A549 (cell line): Measurements from ENCODE around the gene LYAR. TPM values are rescaled to one million over a fixed set of nuclear protein-coding genes. Genes with fewer than 3 reads are reported as not detected.

Experiments
- ATAC-seq, 2 experiments: fragments of 200-7000 bp in 1 of 2; fragments of >200 bp in 1 of 2; cut with Nextera tagmentation in 1 of 2; cut with Tn5 transposase in 1 of 2; 3 replicates each; pipeline versions ENCODE4 v1.8.0 to v1.9.1; 2018 to 2020; ENCODE audit warnings: mild to moderate bottlenecking in 1 of 2, moderate library complexity in 1 of 2
- CTCF ChIA-PET: fragments of 300-600 bp; sonication (Branson Sonifier 250); formaldehyde crosslinking; extraction: SDS; loops from one replicate; lab custom pipeline; 2021; ENCODE audit warnings: antibody characterized with exemption, inconsistent platforms; lab: Yijun Ruan, JAX
- POLR2A ChIA-PET: fragments of 350-600 bp; formaldehyde crosslinking; extraction: SDS; loops from one replicate; lab custom pipeline; 2021; ENCODE audit warnings: antibody characterized with exemption, inconsistent platforms; lab: Yijun Ruan, JAX
- DNase-seq, 2 experiments: peaks; one replicate each; pipeline versions ENCODE4 v3.0.0 to v3.0.0-alpha.2; 2011 to 2016; ENCODE audit warnings: low read depth in 1 of 2, low spot score in 1 of 2
- FAIRE-seq: peaks from 2 replicates; lab custom pipeline; 2011; peaks lifted over from hg19 to GRCh38; lab: Jason Lieb, UNC
- H3K27ac ChIP-seq, 2 experiments: fragments of >200 bp; sonication (Bioruptor Twin); formaldehyde crosslinking; 3 replicates each; pipeline ENCODE4 v1.5.1; 2016 to 2017
- H3K4me1 ChIP-seq: fragments of >200 bp; sonication (Bioruptor Twin); formaldehyde crosslinking; 3 replicates; pipeline ENCODE4 v1.6.1; 2016
- H3K4me2 ChIP-seq: fragments of >200 bp; sonication (Bioruptor Twin); formaldehyde crosslinking; 3 replicates; pipeline ENCODE4 v1.6.1; 2016
- H3K4me3 ChIP-seq: fragments of >200 bp; sonication (Bioruptor Twin); formaldehyde crosslinking; 3 replicates; pipeline ENCODE4 v1.5.1; 2016
- H3K9me3 ChIP-seq: fragments of >200 bp; sonication (Bioruptor Twin); formaldehyde crosslinking; 3 replicates; pipeline ENCODE4 v1.6.1; 2016
- BCL3 ChIP-seq: fragments of >200 bp; sonication (Bioruptor Twin); formaldehyde crosslinking; IDR thresholded peaks from 3 replicates; pipeline ENCODE4 v1.6.1; 2016
- BHLHE40 ChIP-seq: IDR thresholded peaks from 2 replicates; pipeline ENCODE4 v1.6.1; 2012; ENCODE audit warnings: low read depth, low read length, inconsistent platforms
- CBX2 ChIP-seq: fragments of 200-600 bp; sonication (generic); IDR thresholded peaks from 2 replicates; pipeline ENCODE4 v1.6.1; 2016; ENCODE audit warnings: low read depth, mild to moderate bottlenecking, borderline replicate concordance
- CBX8 ChIP-seq: fragments of 200-600 bp; sonication (generic); IDR thresholded peaks from 2 replicates; pipeline ENCODE4 v1.6.1; 2016
- CEBPB ChIP-seq, 2 experiments: fragments of >200 bp in 1 of 2; sonication (Bioruptor Twin) in 1 of 2; formaldehyde crosslinking in 1 of 2; IDR thresholded peaks; 2 replicates each; pipeline ENCODE4 v1.6.1; 2012 to 2016
- EHMT2 ChIP-seq: fragments of 200-600 bp; sonication (generic); IDR thresholded peaks from 2 replicates; pipeline ENCODE4 v1.6.1; 2016; ENCODE audit warnings: antibody characterized with exemption, low read depth, mild to moderate bottlenecking, moderate library complexity
- EP300 ChIP-seq, 2 experiments: fragments of >200 bp; sonication (Bioruptor Twin); formaldehyde crosslinking; IDR thresholded peaks; 2 replicates in 1 of 2; 3 replicates in 1 of 2; pipeline ENCODE4 v1.6.1; 2016 to 2017
- FOSB ChIP-seq: fragments of 250-450 bp; sonication (Bioruptor Pico); IDR thresholded peaks from 2 replicates; pipeline ENCODE4 v1.5.0; 2020; ENCODE audit warnings: mild to moderate bottlenecking, moderate library complexity
- FOXS1 ChIP-seq: fragments of 250-450 bp; sonication (Bioruptor Pico); IDR thresholded peaks from 2 replicates; pipeline ENCODE4 v1.5.0; 2020; ENCODE audit warnings: mild to moderate bottlenecking, moderate library complexity
- HES2 ChIP-seq: fragments of >200 bp; sonication (Bioruptor Twin); formaldehyde crosslinking; IDR thresholded peaks from 2 replicates; pipeline ENCODE4 v1.6.1; 2016
- HMGXB4 ChIP-seq: fragments of 250-450 bp; sonication (Bioruptor Pico); IDR thresholded peaks from 2 replicates; pipeline ENCODE4 v1.5.0; 2021; ENCODE audit warnings: mild to moderate bottlenecking, moderate library complexity, borderline replicate concordance
- HOXB13 ChIP-seq: fragments of 250-450 bp; sonication (Bioruptor Pico); IDR thresholded peaks from 2 replicates; pipeline ENCODE4 v1.5.0; 2020; ENCODE audit warnings: low read depth, mild to moderate bottlenecking, moderate library complexity
- HOXB5 ChIP-seq: fragments of 250-450 bp; sonication (Bioruptor Pico); IDR thresholded peaks from 2 replicates; pipeline ENCODE4 v1.5.0; 2020; ENCODE audit warnings: mild to moderate bottlenecking, moderate library complexity
- JUN ChIP-seq, 2 experiments: fragments of >200 bp; sonication (Bioruptor Twin); formaldehyde crosslinking; IDR thresholded peaks; 2 replicates in 1 of 2; 3 replicates in 1 of 2; pipeline ENCODE4 v1.6.1; 2016 to 2017
- JUNB ChIP-seq: fragments of >200 bp; sonication (Bioruptor Twin); formaldehyde crosslinking; IDR thresholded peaks from 2 replicates; pipeline ENCODE4 v1.6.1; 2016
- KDM5A ChIP-seq: fragments of 200-600 bp; sonication (generic); IDR thresholded peaks from 2 replicates; pipeline ENCODE4 v1.6.1; 2016; ENCODE audit warnings: antibody characterized with exemption, mild to moderate bottlenecking
- MAX ChIP-seq: IDR thresholded peaks from 2 replicates; pipeline ENCODE4 v1.6.1; 2012
- MYC ChIP-seq: IDR thresholded peaks from 2 replicates; pipeline ENCODE4 v1.6.1; 2012; ENCODE audit warnings: mild to moderate bottlenecking, inconsistent platforms, low read length, improper control_type of control experiment, borderline replicate concordance
- NPAS2 ChIP-seq: fragments of 250-450 bp; sonication (Bioruptor Pico); IDR thresholded peaks from 2 replicates; pipeline ENCODE4 v1.8.0; 2022; ENCODE audit warnings: mild to moderate bottlenecking, moderate library complexity, borderline replicate concordance
- NR3C1 ChIP-seq: fragments of >200 bp; sonication (Bioruptor Twin); formaldehyde crosslinking; IDR thresholded peaks from 3 replicates; pipeline ENCODE4 v1.6.1; 2017
- POLR2A ChIP-seq: IDR thresholded peaks from 2 replicates; pipeline ENCODE4 v1.6.1; 2012; ENCODE audit warnings: mild to moderate bottlenecking, low read length
- RNF2 ChIP-seq: fragments of 200-600 bp; sonication (generic); IDR thresholded peaks from 2 replicates; pipeline ENCODE4 v1.6.1; 2016; ENCODE audit warnings: low read depth, mild to moderate bottlenecking, antibody characterized with exemption, moderate library complexity, borderline replicate concordance
- SMC3 ChIP-seq: fragments of >200 bp; sonication (Bioruptor Twin); formaldehyde crosslinking; IDR thresholded peaks from 3 replicates; pipeline ENCODE4 v1.6.1; 2018; ENCODE audit warnings: inconsistent platforms
- WGBS: methylation state at CpG from one replicate; pipeline ENCODE4 v1.1.6; 2017; ENCODE audit errors: missing lambda C conversion rate; 5-methylcytosine and 5-hydroxymethylcytosine counted together
- polyA plus RNA-seq, 4 experiments: library from polyadenylated mRNA; depleted of rRNA in 3 of 4; stranded (reverse); fragments of >200 nt; fragmentation: RNase III in 1 of 4; extraction: RNeasy Plus Mini Kit Qiagen cat#74134 plus additional on column Dnase treatment in 1 of 4; gene quantifications; 2 replicates in 3 of 4; 3 replicates in 1 of 4; pipeline ENCODE4 v1.2.3, GENCODE V29; 2011 to 2017

LYAR gene
- polyA plus RNA-seq, 2 of the 4 experiments (the other 2 are of a cell fraction): 20.5 to 28.1 TPM

GRCh38 chr4:4315461-4316149 lies 25.7 kb upstream of the LYAR start:
- POLR2A ChIA-PET: no interaction called here
- H3K4me1 ChIP-seq: no peaks in the 10 kb centered on the region
- TF ChIP-seq EHMT2 (no peak), EP300 (IDR thresholded peaks at IDR 0.05) (no peak), JUN (IDR thresholded peaks at IDR 0.05) (no peak), CBX8 (no peak), HES2 (no peak), MAX (no peak), HMGXB4 (CRISPR knock-in tag) (no peak), SMC3 (no peak), FOSB (CRISPR knock-in tag) (no peak), NR3C1 (no peak), JUNB (no peak), POLR2A (no peak), BCL3 (no peak), RNF2 (no peak), CEBPB (IDR thresholded peaks at IDR 0.05) (no peak)
- TF ChIP-seq, all 56 proteins: peak for 0
- Histone ChIP-seq H3K4me2 (no peak overlapping the region), H3K27ac (no peak overlapping the region), H3K4me3 (no peak overlapping the region), H3K9me3 (no peaks in the 10 kb centered on the region)
- WGBS: 80% methylated on average over 12 of the region's 12 CpGs
- FAIRE-seq (no peak), DNase-seq (no peak), ATAC-seq (no peak)
- CTCF ChIA-PET: no interaction called here

- WGBS: 86% methylated on average over 4 of the region's 4 CpGs
- ChIA-PET CTCF (no interaction called here), POLR2A (no interaction called here)
- Histone ChIP-seq H3K27ac (no peak overlapping the region), H3K4me2 (no peak overlapping the region), H3K9me3 (no peaks in the 10 kb centered on the region), H3K4me1 (no peaks in the 10 kb centered on the region), H3K4me3 (no peak overlapping the region)
- TF ChIP-seq MYC (no peak), FOXS1 (CRISPR knock-in tag) (no peak), BHLHE40 (no peak), KDM5A (no peak), HOXB13 (no peak), NPAS2 (CRISPR knock-in tag) (no peak), HOXB5 (CRISPR knock-in tag) (no peak), CBX2 (no peak)
- no peak for DNase-seq
- no peak for FAIRE-seq
- no peak for ATAC-seq
Observed at GRCh38 chr4:4311193-4311592, 21.2 kb upstream of the LYAR start.
